ENCODE measurements around the gene MRPS2. TPM values are rescaled to one million over a fixed set of nuclear protein-coding genes. Genes with fewer than 3 reads are reported as not detected.

The MRPS2 gene
- total RNA-seq, 1 donor from 2014 or later: 11.5 TPM

Other genes starting within 250 kb of the MRPS2 start
- gene PPP1R26, start 20.9 kb upstream of the MRPS2 start, total RNA-seq: 8.3 and 9.7 TPM in 2 replicates
- gene LCN1, start 20.8 kb downstream of the MRPS2 start, total RNA-seq: not detected in 2 replicates
- not detected in 2 replicates for gene OBP2A, start 45.4 kb downstream of the MRPS2 start, total RNA-seq
- not detected in 2 replicates for gene PAEP, start 61.1 kb downstream of the MRPS2 start, total RNA-seq
- not detected in 2 replicates for gene GLT6D1, start 138.9 kb downstream of the MRPS2 start, total RNA-seq
- gene LCN9, start 162.6 kb downstream of the MRPS2 start, total RNA-seq: not detected in 2 replicates
- not detected in 2 replicates for gene SOHLH1, start 198.8 kb downstream of the MRPS2 start, total RNA-seq
- under 0.01 TPM in 1 of 2 replicates, not detected in the other for gene KCNT1, start 201.5 kb downstream of the MRPS2 start, total RNA-seq